Stimulated activated CD4-positive, alpha-beta T cell treated with anti-CD3 and anti-CD28 coated beads, Interleukin-15, amount 100 ng/mL, for 24 hours (primary cell): ENCODE results near the gene CDR2.
"Not testable (repeated sequence)": the region's sequence is repeated elsewhere in the genome, so short reads cannot be mapped to it uniquely, and the experiment has no call there.

Source experiments
- DNase-seq: peaks from one replicate; pipeline ENCODE4 v3.0.0-alpha.2; 2020

The CDR2 gene

DNA sequence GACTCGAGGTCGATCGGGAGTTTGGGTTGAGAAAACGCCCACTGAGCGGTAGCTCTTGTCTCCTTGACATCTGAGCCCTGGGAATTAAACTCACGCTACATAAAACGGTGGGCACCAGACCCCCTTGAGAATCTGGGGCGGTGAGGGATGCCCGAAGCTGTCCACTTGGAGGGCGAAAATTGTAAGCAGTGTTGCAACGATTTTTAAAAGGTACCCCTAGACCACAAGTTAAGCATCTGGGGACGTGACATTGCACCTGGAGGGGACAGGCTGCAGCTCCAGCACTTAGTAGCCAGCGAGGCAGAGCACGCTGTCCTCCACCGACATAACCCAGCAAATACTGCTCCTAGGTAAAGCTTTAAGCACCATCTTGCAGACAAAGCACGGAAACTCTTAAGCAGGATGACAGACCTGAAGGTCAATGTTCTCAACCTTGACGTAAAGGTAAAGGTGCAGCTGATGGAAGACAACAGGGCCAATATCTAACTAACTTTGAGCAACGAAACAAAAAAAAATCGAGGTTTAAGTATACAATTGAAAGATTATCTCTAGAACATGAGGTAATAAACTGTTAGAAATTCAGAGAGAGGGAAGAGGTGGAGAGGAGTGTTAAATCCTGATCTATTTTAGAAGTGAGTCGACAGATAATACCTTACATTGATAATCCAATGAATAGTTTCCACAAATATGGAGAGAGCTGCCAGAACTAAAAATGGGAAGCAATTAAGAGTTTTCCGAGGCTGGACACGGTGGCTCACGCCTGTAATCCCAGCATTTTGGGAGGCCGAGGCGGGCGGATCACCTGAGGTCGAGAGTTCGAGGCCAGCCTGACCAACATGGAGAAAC lies 921 bp upstream of the CDR2 start:
- DNase-seq, result no peak

DNA sequence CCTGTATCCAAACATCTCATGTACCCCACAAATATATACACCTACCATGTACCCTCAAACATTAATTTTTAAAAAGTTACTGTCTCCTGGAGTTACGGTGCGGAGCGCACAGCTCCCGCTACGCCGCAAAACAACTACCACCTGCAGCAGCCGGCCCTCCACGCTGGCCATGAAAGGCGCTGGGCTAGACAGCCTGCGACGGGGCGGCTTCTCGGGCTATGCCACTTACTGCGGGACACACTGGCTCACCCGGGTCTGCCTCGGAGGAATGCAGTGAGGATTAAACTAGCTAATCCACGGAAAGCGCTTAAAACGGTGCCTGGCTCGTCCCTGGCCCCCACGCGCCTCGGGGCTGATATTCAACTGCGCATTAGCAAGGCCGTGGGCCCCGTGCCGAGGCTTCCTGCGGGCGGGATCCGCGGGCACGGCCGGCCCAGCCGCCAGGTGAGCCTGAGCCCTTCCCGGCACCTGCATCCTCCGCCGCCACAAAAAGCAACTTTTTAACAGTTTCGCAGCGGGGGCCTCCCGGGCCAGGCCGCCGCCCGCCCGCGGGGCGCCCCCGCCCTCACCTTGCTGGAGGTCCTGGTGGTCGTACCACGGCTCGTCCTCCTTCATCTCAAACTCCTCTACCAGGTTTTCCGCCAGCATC lies 633 bp downstream of the CDR2 start:
- peak; percentile 61 for DNase-seq

DNA sequence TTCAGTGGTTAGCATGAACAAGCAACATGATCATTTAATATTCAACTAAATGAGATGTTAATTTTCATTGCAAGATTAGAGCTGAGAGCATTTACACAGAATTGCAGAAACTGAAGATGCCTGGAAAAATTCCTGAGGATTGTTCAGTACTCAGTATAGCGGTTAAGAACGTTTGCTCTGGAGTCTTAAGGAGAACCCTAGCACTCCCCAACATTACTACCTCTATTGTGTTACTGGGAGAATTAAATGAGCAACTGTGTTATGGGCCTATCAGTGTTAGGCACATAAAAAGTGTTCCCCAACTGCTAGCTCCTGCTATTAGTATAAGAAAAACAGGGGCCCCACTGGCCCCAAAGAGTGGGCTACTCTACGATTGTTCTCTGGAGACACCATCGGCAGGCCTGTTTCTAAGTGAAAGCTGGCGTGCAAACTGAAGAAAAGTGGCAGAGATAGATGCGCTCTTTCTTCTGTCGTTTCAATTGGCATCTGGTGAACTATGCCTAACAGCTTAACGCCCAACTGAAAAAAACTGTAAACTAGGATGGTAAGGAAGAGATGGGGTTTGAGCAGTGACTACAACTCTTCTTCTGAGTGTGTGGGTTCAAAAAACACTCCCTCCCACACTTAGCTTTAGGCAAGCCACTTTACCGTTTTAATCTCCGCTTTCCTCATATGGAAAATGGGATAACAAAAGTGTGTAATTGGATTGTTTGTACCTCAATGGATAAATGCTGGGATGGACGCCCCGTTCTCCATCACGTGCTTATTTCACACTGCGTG lies 1.3 kb downstream of the CDR2 start:
- peak; percentile 25 for DNase-seq

DNA sequence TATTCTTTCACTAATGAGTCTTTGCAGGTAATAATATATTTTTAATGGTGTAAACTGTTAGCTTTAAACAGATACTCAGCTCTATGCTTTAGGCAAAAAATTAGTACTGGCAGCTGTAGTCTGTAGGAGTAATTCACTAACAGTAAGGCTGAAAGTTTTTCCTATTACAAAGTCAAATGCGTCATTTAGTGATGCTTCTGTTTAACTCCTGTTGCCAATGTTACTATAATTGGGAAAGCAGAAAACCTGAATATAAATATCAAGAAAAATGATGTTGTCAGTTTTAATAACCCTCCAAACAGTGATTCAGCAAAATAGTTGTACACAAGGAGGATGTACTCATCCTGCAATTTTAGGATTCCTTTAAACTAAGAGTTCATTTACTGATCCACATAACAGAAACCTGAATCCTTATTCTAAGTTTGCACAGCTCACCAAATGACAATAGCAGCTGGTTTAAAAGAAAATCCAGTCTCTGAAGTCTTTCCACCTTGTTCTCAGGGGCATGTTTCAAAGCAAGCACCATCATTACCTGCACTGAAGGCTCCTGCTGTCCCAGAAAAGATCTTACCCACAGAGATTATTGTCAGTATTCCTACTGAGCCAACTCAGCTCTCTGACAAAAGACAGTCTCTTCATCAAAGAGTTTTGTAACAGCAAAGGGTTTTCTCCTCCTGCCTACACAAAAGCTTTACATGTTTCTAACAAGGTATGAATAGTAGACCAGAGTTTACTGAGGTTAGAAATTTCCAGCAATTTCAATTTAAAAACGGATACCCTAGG lies 4.2 kb downstream of the CDR2 start:
- no peak for DNase-seq

DNA sequence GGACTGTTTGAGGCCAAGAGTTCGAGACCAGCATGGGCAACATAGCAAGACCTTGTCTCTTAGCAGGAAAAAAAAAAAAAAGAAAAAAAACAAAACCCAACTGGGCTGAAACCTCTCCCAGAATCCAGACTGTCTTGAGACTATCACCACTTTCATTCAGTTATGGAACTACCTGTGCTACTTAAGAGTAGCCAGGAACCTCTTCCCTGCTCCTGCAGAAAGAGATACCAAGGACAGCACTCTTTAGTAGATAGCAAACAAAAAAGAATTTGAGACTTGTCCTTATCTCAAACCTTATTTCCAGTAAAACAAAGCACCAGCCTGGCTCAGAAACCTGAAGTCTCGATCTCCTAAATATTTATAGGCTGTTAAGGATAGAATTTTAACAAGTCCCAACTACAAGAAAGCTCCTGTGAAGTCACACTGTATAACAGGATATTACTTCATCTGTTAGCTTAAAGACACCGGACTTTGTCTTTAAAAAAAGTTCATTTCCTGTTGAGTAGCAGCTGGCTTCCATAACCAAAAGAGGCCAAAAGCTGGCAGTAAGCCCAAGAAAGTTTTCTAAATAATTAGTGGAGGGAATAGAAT lies 5.1 kb downstream of the CDR2 start:
- no peak for DNase-seq

DNA sequence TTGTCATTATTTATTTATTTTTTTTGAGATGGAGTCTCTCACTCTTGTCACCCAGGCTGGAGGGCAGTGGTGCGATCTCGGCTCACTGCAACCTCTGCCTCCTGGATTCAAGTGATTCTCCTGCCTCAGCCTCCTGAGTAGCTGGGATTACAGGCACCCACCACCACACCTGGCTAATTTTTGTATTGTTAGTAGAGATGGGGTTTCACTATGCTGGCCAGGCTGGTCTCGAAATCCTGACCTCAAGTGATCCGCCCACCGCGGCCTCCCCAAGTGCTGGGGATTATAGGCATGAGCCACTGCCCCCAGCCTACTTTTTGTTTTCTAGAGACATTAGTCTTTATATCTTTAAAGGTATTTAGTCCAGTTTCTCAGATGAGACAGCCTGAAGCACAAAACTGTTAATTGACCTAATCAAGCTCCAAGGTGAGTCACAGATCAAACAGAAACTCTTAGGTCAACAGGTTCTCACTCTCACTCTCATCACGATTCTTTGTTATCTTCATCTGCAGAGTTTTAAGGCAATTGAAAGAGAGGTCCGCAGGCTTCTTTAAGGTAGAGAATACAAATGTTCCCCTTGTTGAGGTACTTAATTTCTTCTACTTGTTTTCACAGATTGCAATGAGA lies 6.1 kb downstream of the CDR2 start:
- not testable (repeated sequence) for DNase-seq

DNA sequence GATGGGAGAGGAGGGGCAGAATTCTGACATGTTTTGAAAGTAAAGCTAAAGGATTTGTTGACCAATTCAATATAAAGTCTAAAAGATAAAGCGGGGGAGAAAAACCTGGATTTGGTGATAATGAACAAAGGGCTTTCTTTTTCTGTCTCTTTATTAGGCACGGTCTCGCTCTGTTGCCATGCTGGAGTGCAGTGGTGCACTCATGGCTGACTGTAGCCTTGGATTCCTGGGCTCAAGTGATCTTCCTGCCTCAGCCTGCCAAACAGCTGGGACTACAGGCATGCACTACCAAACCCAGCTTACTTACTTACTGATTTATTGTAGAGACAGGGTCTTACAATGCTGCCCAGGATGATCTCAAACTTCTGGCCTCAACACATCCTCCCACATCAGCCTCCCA lies 7.5 kb downstream of the CDR2 start:
- no peak for DNase-seq

DNA sequence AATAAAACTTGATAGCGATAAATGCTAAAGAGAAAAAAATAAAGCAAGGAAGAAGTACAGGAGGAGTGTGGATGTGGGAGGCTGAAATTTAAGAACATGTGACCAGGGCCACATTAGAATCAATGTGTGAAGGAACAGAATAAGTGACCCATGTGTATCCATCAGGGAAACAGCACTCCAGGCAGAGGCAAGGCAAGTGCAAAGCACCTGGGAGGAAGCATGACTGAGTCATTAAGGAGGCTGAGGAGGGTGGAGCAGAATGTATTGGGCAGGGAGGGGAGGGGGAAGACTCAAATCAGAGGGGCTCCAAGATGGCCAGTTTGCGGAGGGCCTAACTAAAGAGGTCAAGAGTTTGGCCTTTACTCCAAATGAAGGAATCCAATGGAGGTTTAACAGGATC lies 8.0 kb downstream of the CDR2 start:
- no peak for DNase-seq

DNA sequence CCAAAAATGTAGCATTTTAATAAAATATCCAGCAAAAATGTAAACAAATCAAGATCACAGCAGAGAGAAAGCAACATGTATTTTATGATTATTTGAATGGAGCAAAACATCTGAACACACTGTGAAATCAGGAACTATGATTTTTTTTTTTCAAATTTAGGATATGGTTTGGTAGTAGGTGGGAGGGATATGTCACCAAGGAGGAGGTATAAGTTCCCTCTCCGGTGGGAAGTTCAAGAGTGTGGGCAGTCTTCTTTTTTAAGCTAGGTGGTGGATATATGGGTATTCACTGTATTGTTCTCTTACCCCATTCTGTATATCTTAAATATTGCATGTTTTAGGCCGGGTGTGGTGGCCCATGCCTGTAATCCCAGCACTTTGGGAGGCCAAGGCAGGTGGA lies 10.2 kb downstream of the CDR2 start:
- DNase-seq, result no peak

DNA sequence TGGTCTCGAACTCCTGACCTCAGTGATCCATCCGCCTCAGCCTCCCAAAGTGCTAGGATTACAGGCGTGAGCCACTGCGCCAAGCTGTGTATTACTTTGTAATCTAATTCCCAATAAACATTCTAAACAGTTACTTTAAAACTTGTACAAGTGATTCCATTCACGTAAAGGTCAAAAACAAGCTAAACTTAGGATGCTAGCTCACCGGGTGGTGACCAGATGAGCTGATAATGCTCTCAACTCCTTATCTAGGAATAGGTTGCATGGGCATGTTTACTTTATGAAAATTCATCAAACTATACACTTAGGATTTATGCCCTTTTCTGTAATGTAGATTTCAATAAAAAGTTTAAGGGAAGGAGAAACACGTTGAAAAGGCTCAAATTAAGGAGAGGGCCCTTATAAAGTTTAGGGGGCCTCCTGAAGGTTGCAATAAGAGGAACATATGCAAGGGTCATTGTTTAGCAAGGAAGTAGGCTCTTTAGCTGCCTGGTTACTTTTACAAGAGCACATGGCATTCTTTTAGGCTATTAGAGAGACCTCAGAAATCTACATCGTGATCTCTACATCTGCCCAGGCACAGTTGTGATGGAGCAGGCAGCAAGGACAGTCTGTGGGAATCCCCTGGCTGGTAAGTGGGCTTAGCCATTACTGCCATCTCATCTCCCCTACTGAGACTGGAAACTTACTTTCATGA lies 13.3 kb downstream of the CDR2 start:
- peak; percentile 14 for DNase-seq

DNA sequence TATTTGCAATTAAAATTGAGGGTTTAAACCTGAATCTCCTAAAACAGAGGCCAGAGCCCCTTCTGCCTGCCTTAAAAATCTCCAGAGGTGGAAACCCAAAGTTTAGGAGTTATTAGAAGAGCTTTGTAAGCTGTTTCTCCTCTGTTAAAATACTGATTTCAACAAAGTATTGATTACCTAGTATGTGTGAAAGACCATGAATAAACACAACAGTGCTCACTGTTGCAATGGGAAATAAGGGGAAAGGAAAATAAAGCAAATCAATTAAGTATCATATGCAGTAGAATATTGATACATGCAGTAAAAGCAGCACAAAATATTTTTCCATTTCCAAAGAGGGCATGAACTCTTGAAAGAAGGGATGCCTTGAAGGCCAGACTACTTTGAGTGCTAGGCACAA lies 14.7 kb downstream of the CDR2 start:
- no peak for DNase-seq

DNA sequence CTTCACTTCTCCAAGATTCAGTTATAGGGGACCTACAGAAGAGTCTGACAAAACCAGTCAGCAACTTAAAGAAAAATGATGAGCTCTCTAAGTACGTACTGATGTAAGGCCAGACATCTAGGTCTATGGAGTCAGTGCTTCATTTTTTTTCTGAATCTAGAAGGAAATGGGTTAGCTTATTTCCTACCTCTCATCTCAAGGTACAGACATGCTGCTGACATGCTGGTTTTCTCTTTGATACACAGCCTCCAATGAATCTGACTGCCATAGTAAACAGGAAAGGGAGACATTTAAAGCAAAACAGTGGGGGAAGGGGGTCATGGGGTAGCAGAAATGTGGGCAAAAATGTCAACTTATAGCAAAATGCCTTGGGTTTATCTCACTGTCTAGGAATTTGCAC lies 16.4 kb downstream of the CDR2 start:
- DNase-seq, result no peak

DNA sequence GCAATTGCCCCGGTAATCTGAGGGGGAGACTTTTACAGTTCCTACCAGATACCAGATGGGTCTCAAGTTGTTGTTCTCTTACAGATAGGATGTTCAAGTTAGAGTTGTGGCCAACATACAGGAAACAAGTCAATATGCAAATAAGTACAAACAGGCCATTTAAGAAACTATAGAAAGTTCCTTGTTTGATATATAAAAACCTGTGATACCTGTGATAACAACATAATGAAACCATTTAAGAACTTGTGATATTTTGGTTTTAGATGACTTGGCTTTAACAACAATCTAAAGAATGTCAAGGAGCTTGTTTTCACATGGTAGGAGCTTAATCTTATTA lies 16.8 kb downstream of the CDR2 start:
- no peak for DNase-seq

DNA sequence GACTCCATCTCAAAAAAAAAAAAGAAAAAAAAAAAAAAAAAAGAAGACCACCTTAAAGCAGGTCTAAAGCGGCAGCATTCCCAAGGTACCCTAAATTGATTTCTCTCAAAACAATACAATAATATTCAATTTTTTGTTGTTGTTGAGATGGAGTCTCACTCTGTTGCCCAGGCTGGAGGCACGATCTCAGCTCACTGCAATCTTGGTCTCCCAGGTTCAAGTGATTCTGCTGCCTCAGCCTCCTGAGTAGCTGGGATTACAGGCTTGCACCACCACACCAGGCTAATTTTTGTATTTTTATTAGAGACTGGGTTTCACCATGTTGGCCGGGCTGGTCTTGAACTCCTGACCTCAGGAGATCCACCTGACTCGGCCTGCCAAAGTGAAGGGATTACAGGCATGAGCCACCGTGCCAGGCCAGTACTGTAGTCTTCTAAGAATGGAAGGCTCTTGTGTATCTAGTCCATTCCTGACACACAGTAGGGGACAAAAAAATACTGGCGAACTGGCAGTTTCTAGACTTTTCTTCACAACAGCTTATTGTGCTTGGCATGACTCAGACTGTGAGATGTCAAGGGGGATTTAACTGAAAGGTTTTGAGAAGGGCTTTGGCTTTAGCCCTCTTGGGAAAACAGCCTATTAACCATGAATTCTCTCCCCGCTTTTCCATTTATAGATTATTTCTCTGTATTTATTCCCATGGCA lies 17.3 kb downstream of the CDR2 start:
- no peak for DNase-seq

DNA sequence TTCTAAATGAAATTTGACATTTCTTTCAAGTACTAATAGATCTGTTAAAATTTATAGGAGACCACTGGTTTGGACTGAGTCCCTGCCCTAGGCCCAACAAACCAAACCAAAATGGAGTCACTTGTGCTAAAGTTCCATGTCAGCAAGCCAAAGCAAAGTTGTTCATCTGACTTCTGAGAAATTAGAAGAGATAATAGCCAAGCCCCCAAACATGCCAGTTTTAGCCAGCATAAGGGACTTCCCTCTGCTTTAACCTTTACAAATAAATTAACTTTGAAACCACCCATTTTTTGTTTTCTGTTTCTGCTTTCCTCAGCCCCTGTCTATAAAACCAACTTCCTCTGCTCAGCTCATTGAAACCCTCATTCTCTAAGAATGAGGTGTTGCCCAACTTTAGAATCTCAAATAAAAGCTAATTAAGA lies 18.9 kb downstream of the CDR2 start:
- no peak for DNase-seq

DNA sequence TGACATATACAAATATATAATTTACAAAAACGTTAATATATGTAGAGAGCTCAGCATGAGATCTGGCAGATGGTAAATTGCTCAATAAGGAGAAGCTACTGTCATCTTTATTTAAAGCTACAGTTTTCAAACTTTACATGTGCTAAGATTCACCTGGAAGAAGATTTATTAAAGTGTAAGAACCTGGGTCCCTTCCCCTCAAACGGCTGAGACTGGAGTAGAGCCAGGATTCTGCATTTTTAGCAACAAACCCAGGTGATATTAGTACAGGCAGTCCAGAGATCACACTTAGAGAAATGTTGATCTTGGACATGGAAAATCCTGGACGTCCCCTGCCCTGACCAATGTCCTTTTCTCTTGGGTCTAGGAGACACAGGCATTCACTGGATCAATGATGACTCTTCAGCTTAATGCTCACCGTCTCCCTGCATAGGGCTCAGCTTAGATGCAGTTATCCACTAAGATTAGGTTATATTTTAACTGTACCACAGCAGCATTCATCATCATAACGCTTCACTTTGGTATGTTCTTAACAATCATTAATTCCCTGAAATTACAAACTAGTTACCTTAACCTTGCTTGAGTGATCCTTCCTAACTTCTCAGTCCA lies 20.4 kb downstream of the CDR2 start:
- DNase-seq, result no peak

DNA sequence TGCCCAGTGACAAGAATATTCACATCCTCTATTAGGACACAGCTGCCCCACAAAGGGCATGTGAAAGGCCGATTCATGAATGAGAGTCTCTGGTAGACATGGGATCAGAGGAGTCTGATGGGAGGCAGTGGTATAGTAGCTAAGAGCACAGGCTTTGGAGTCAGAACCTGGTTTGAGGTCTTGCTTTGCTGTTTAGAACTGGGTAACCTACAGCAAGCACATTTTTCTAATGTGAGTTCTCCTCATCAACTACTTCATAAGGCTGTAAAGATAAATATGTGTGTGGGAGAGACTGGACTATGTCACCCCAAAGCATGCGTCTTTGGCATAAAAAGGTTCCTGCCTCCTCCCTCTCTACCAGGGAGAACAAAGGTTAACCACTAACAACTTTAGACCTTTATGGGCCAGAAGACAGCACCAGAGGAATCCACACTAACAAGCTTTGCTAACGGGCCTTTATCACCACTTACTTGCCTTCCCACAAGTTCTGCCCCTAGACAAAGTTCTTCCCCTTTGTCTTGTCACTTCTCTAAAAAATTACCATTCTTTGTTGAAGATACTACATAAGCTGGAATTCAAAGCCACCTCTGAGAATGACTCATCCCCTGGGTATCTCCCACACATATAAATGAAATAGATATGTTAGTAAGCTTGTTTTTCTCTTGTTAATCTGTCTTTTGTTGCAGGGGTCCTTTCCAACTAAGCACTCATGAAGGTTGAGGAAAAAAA lies 21.1 kb downstream of the CDR2 start:
- peak; percentile 15 for DNase-seq

DNA sequence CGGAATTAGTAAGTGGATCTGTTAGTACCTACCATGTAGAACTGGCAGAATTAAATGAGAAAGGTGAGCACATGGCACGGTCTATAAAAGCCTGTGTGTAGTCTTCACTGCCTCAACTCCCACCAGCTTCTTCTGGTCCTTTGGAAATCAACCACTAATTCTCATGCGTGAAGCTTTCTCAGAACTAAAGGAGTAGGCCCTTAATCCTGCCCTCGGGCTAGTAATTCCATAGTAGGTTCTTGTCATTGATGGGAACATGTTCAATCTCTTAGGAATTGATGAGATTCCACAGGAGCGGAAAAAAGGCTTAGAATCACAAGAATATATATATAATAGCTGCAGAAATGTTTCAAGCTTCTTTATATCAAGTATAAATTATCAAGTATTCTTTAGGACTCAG lies 21.7 kb downstream of the CDR2 start:
- DNase-seq, result no peak

DNA sequence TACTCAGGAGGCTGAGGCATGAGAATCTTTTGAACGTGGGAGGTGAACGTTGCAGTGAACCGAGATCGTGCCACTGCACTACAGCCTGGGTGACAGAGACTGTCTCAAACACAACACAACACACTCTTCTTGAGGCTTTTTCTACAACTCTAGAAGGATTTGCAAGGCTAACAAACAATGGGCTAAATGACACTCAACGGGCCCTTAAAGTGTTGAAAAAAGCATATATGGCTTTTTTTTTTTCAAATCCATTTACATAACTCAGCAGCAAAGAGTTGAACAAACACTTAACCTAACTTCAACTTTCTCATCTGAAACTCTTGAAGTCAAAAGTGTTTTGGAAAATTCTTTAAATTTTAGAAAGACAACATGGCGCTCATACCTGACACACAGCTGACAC lies 22.3 kb downstream of the CDR2 start:
- no peak for DNase-seq

DNA sequence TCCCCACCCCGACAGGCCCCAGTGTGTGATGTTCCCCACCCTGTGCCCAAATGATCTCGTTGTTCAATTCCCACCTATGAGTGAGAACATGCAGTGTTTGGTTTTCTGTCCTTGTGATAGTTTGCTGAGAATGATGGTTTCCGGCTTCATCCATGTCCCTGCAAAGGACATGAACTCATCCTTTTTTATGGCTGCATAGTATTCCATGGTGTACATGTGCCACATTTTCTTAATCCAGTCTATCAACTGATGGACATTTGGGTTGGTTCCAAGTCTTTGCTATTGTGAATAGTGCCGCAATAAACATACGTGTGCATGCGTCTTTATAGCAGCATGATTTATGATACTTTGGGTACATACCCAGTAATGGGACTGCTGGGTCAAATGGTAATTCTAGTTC lies 23.4 kb downstream of the CDR2 start:
- DNase-seq, result not testable (repeated sequence)
